PC-9 (cell line): ENCODE results near the gene FBXO47. TPM values are rescaled to one million over a fixed set of nuclear protein-coding genes. Genes with fewer than 3 reads are reported as not detected.

Experiments
- BruUV-seq: library from RNA; stranded (reverse); fragments of 400-500 nt; replicated peaks from 2 replicates; lab custom pipeline; 2021; lab: Mats Ljungman, UMichigan
- CTCF ChIA-PET: fragments of 300-600 bp; sonication (Branson Sonifier 250); formaldehyde crosslinking; loops from one replicate; lab custom pipeline; 2022; ENCODE audit warnings: antibody characterized with exemption; lab: Charles Lee
- POLR2A ChIA-PET: fragments of 300-600 bp; sonication (Branson Sonifier 250); formaldehyde crosslinking; loops from one replicate; lab custom pipeline; 2022; ENCODE audit warnings: antibody characterized with exemption; ENCODE audit not compliant: unreplicated experiment; lab: Charles Lee
- DNase-seq, 2 experiments: peaks; one replicate each; pipeline versions ENCODE4 v3.0.0 to v3.0.0-alpha.2; 2015 to 2022; ENCODE audit warnings: mixed read lengths in 1 of 2
- H2AFZ ChIP-seq: fragments of 200-600 bp; sonication (generic); 2 replicates; pipeline ENCODE4 v1.8.1; 2017; ENCODE audit warnings: antibody characterized with exemption
- H3F3A ChIP-seq: fragments of 200-600 bp; sonication (generic); 2 replicates; pipeline ENCODE4 v1.8.1; 2017; ENCODE audit warnings: antibody characterized with exemption, mild to moderate bottlenecking, low read depth; ENCODE audit not compliant: insufficient read depth
- H3K27ac ChIP-seq: fragments of 200-600 bp; sonication (generic); 2 replicates; pipeline ENCODE4 v1.6.1; 2016; ENCODE audit warnings: mixed run types
- H3K27me3 ChIP-seq: fragments of 200-600 bp; sonication (generic); 2 replicates; pipeline ENCODE4 v1.6.1; 2016; ENCODE audit warnings: low read depth, mixed run types; ENCODE audit not compliant: insufficient read depth
- H3K36me3 ChIP-seq: fragments of 200-600 bp; sonication (generic); 2 replicates; pipeline ENCODE4 v1.6.1; 2016; ENCODE audit warnings: low read depth, mixed run types
- H3K4me1 ChIP-seq: fragments of 200-600 bp; sonication (generic); replicated peaks from 2 replicates; pipeline ENCODE4 v1.6.1; 2016; ENCODE audit warnings: mixed run types; ENCODE audit not compliant: insufficient read depth
- H3K4me2 ChIP-seq: fragments of 200-600 bp; sonication (generic); 2 replicates; pipeline ENCODE4 v1.6.1; 2017; ENCODE audit warnings: mixed run types
- H3K4me3 ChIP-seq: fragments of 200-600 bp; sonication (generic); 2 replicates; pipeline ENCODE4 v1.6.1; 2016; ENCODE audit warnings: mixed run types
- H3K79me2 ChIP-seq: fragments of 200-600 bp; sonication (generic); 2 replicates; pipeline ENCODE4 v1.6.1; 2017; ENCODE audit warnings: low read depth, mixed run types
- H3K9me2 ChIP-seq: fragments of 200-600 bp; sonication (generic); 2 replicates; pipeline ENCODE4 v1.8.1; 2017; ENCODE audit warnings: mild to moderate bottlenecking; ENCODE audit not compliant: insufficient read depth
- H3K9me3 ChIP-seq: fragments of 200-600 bp; sonication (generic); 2 replicates; pipeline ENCODE4 v1.8.1; 2016; ENCODE audit warnings: low read depth; ENCODE audit not compliant: insufficient read depth
- H4K20me1 ChIP-seq: fragments of 200-600 bp; sonication (generic); 2 replicates; pipeline ENCODE4 v1.8.1; 2017; ENCODE audit not compliant: insufficient read depth
- CTCF ChIP-seq: fragments of 200-600 bp; sonication (generic); conservative IDR thresholded peaks from 2 replicates; pipeline ENCODE4 v1.6.1; 2017; ENCODE audit warnings: mixed run types, antibody characterized with exemption, mild to moderate bottlenecking, moderate library complexity
- EZH2 ChIP-seq: fragments of 200-600 bp; sonication (generic); IDR thresholded peaks from 2 replicates; pipeline ENCODE4 v1.8.0; 2017; ENCODE audit warnings: antibody characterized with exemption, low read depth
- intact Hi-C: fragments of 100-400 bp; cut with micrococcal nuclease; formaldehyde crosslinking; loops from one replicate; pipeline ENCODE4 v1.10.0; 2022; ENCODE audit not compliant: unreplicated experiment
- total RNA-seq: library from RNA; stranded (reverse); gene quantifications from 2 replicates; pipeline ENCODE4 v1.2.3, GENCODE V29; 2021

Gene FBXO47
- total RNA-seq, 1 experiment from 2014 or later, result not detected

GRCh38 chr17:38917259-38917658, 49.9 kb downstream of the FBXO47 start:
- BruUV-seq, result no TSS peak
- Histone ChIP-seq H3K27me3 (no peaks in the 10 kb centered on the region), H3K4me3 (no peak overlapping the region), H3K4me1 (no peaks in the 10 kb centered on the region), H3K9me2 (no peaks in the 10 kb centered on the region), H4K20me1 (peaks cover 32% of the 10 kb centered on the region), H3K27ac (no peak overlapping the region), H3K9me3 (no peaks in the 10 kb centered on the region), H3K4me2 (no peak overlapping the region), H3F3A (peaks cover 50% of the 10 kb centered on the region; the same call in 1 of the 2 replicates), H3K36me3 (peaks cover 21% of the 10 kb centered on the region; the same call in 1 of the 2 replicates), H3K79me2 (peaks cover 6% of the 10 kb centered on the region; the same call in 1 of the 2 replicates), H2AFZ (no peak overlapping the region)
- intact Hi-C loops, result no loop called here
- DNase-seq, result no peak
- ChIA-PET CTCF (interaction anchor here (0.6 kb wide), 1 partner anchor 16 kb away, joined by 3 read pairs; no protein-coding TSS in a partner anchor), POLR2A (no interaction called here)
- TF ChIP-seq CTCF (no peak), EZH2 (no peak)

- no peaks in the 10 kb centered on the region for H3K27me3 ChIP-seq
- peaks cover 9% of the 10 kb centered on the region; the same call in 1 of the 2 replicates for H3K79me2 ChIP-seq
- no peak overlapping the region for H3K4me3 ChIP-seq
- H3K9me3 ChIP-seq, result no peaks in the 10 kb centered on the region
- no peak overlapping the region for H3K4me2 ChIP-seq
- peaks cover 50% of the 10 kb centered on the region; the same call in 1 of the 2 replicates for H3F3A ChIP-seq
- ChIA-PET POLR2A (interaction anchor here (0.6 kb wide), 1 partner anchor 376 kb away, joined by 8 read pairs; no protein-coding TSS in a partner anchor), CTCF (interaction anchor here (0.6 kb wide), 1 partner anchor 15 kb away, joined by 3 read pairs; no protein-coding TSS in a partner anchor)
- no peaks in the 10 kb centered on the region for H3K9me2 ChIP-seq
- H4K20me1 ChIP-seq, result peaks cover 32% of the 10 kb centered on the region
- intact Hi-C loops, result no loop called here
- no peak overlapping the region for H2AFZ ChIP-seq
- no peak overlapping the region for H3K27ac ChIP-seq
- H3K4me1 ChIP-seq, result no peaks in the 10 kb centered on the region
- BruUV-seq, result no TSS peak
- H3K36me3 ChIP-seq, result peaks cover 21% of the 10 kb centered on the region; the same call in 1 of the 2 replicates
- no peak for DNase-seq
- TF ChIP-seq EZH2, result no peak
Observed at GRCh38 chr17:38916771-38917170, 50.4 kb downstream of the FBXO47 start.

GRCh38 chr17:38915639-38915995, 51.6 kb downstream of the FBXO47 start:
- no peak overlapping the region for H3K4me2 ChIP-seq
- H3K4me3 ChIP-seq, result no peak overlapping the region
- no peaks in the 10 kb centered on the region for H3K27me3 ChIP-seq
- no peaks in the 10 kb centered on the region for H3K9me3 ChIP-seq
- no peak for DNase-seq
- H2AFZ ChIP-seq, result no peak overlapping the region
- intact Hi-C loops, result no loop called here
- ChIA-PET POLR2A (no interaction called here), CTCF (interaction anchor here (0.6 kb wide), 1 partner anchor 248 kb away, joined by 3 read pairs; no protein-coding TSS in a partner anchor)
- H3F3A ChIP-seq, result peaks cover 42% of the 10 kb centered on the region; the same call in 1 of the 2 replicates
- H3K79me2 ChIP-seq, result peaks cover 18% of the 10 kb centered on the region; the same call in 1 of the 2 replicates
- no TSS peak for BruUV-seq
- peaks cover 21% of the 10 kb centered on the region; the same call in 1 of the 2 replicates for H3K36me3 ChIP-seq
- TF ChIP-seq CTCF (no peak), EZH2 (no peak)
- H3K4me1 ChIP-seq, result no peaks in the 10 kb centered on the region
- H3K27ac ChIP-seq, result no peak overlapping the region
- H3K9me2 ChIP-seq, result no peaks in the 10 kb centered on the region
- H4K20me1 ChIP-seq, result peaks cover 39% of the 10 kb centered on the region
